Fibroblast of villous mesenchyme (primary cell): ENCODE results near the gene MICU1. TPM values are rescaled to one million over a fixed set of nuclear protein-coding genes. Genes with fewer than 3 reads are reported as not detected.

Source experiments
- DNase-seq: peaks from one replicate; pipeline ENCODE4 v3.0.0-alpha.2; 2010; ENCODE audit warnings: low read depth
- H3K4me3 ChIP-seq: 2 replicates; pipeline ENCODE4 v1.5.1; 2011; ENCODE audit warnings: low read depth, mild to moderate bottlenecking, low read length
- CTCF ChIP-seq: IDR thresholded peaks from 2 replicates; pipeline ENCODE4 v1.5.1; 2012; ENCODE audit warnings: low read depth, mild to moderate bottlenecking, low read length; ENCODE audit not compliant: insufficient read depth
- total RNA-seq: library from RNA; depleted of rRNA; stranded (reverse); fragments of >200 nt; gene quantifications from 2 replicates; pipeline ENCODE4 v1.2.3, GENCODE V29; 2012

MICU1 gene
- total RNA-seq, 1 donor, result 44.0 TPM

DNA sequence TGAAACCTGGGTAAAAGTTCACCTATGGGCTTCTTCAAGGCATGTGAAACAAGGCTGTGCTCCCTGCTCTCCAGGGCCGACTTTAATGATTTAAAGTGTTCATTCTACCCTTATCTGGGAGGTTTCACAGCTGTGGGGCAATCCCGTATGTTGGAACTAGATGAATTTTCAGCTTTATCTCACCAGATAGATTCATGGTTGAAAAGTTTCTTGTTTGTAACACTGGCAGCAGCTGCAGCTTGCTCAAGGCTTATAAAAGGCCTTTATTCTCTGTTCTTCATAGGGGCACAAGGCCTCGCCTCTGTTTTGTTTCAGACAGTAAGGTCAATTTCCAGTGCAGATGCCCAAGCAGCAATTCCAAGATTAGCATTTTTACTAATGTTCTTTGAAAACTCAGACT is 200.7 kb downstream of the MICU1 start:
- DNase-seq, result peak; percentile 46
- TF ChIP-seq CTCF, result no peak
- H3K4me3 ChIP-seq, result no peak overlapping the region

- no peak for TF ChIP-seq CTCF
- H3K4me3 ChIP-seq, result no peak overlapping the region
- DNase-seq, result no peak
Measured at GRCh38 chr10:72424561-72424960, 201.3 kb downstream of the MICU1 start.

DNA sequence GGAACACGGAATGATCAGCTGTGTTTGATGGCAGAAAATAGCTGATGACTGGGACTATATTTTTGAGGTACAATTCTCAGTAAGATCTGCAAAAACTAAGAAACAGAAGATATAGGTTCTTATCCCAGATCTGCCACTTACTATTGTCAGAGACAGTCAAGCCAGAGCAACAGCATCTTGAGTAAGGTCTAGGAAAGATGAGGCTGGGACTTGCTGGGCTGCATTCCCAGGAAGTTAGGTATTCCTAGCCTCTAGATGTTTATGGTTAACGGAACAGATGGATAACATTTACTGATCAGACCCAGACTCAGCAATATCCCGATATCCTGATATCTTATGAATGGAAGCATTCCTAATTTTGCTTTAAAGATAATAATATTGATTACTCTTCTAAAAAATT is 202.5 kb downstream of the MICU1 start:
- no peak for DNase-seq
- no peak for TF ChIP-seq CTCF

GRCh38 chr10:72421885-72422540 is 203.9 kb downstream of the MICU1 start:
- no peak overlapping the region for H3K4me3 ChIP-seq
- TF ChIP-seq CTCF, result no peak
- DNase-seq, result no peak

More for the DNA sequence above, 202.5 kb downstream of the MICU1 start:
- H3K4me3 ChIP-seq, result no peak overlapping the region

GRCh38 chr10:72419241-72419640 is 206.6 kb downstream of the MICU1 start:
- no peak for DNase-seq
- H3K4me3 ChIP-seq, result no peak overlapping the region
- TF ChIP-seq CTCF, result no peak

- DNase-seq, result no peak
- TF ChIP-seq CTCF, result no peak
- no peak overlapping the region for H3K4me3 ChIP-seq
Measured at GRCh38 chr10:72418679-72419078, 207.2 kb downstream of the MICU1 start.

- H3K4me3 ChIP-seq, result no peak overlapping the region
- DNase-seq, result no peak
- TF ChIP-seq CTCF, result no peak
Measured at GRCh38 chr10:72417971-72418370, 207.9 kb downstream of the MICU1 start.
